Measurements from ENCODE around the gene GINM1.
A peak's percentile ranks its signal among the peaks of the same experiment; 100 is the strongest.

Gene GINM1

DNA sequence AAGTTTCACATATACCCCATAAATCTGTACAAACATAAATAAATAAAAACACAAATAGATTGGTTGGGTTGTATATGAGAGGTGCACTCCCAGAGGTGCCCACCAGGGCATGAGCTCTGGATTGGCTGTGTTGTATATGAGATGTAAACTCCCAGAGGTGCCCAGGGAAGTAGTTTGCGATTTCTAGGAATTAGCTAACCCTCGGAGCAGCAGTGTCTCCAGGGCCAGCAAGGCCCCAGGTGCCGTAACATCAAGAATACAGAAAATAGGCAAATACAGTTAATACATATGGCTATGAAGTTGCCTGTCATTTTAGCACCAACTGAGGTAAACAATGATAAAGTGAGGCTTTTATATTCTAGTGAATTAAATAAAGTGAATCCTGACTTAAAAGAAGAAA lies 5.4 kb upstream of the GINM1 start:
- Histone ChIP-seq H3K27ac (ENCODE audit: low read depth, low read length) (no peak overlapping the region), H3K4me1 (ENCODE audit: insufficient read depth, low read length) (no peaks in the 10 kb centered on the region), H3K36me3 (ENCODE audit: insufficient read depth, low read length) (no peaks in the 10 kb centered on the region), H3K27me3 (ENCODE audit: control insufficient read depth in 1 of 2, insufficient read depth in 2 of 2, low read length in 2 of 2) (no peaks in the 10 kb centered on the region), H3K4me3 (ENCODE audit: low read depth in 1 of 2, low read length in 2 of 2) (no peak overlapping the region), H3K9ac (ENCODE audit: low read length) (no peak overlapping the region), H3K9me3 (ENCODE audit: low read length) (no peaks in the 10 kb centered on the region)

DNA sequence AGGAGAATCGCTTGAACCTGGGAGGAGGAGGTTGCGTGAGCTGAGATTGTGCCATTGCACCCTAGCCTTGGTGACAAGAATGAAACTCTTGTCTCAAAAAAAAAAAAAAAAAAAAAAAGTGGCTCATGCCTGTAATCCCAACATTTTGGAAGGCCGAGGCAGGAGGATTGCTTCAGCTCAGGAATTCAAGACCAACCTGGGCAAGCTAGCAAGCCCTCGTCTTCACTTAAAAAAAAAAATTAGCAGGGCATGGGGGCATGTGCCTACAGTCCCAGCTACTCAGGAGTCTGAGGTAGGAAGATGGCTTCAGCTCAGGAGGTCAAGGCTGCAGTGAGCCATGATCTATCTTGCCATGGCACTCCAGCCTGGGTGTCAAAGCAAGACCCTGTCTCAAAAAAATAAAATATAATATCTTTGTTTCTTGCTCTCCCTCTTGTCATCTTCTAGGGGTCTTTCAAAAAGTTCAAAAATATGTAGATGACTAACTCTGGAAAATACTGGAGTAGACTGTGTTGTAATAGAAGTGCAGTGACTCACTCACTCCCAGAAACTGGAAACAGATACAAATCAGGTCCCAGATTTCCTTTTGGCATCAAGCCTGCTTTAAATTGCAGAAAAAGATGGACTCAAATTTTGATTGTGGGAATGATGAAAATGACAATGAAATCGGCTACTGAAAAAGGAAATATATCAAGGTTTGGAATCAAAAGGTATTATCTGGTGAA lies 2.8 kb upstream of the GINM1 start:
- H3K36me3 ChIP-seq (ENCODE audit: insufficient read depth, low read length): no peaks in the 10 kb centered on the region
- no peaks in the 10 kb centered on the region for H3K9me3 ChIP-seq (ENCODE audit: low read length)
- no peak overlapping the region for H3K27ac ChIP-seq (ENCODE audit: low read depth, low read length)
- H3K4me1 ChIP-seq (ENCODE audit: insufficient read depth, low read length): peaks cover 7% of the 10 kb centered on the region
- H3K27me3 ChIP-seq (ENCODE audit: control insufficient read depth in 1 of 2, insufficient read depth in 2 of 2, low read length in 2 of 2): no peaks in the 10 kb centered on the region
- no peak overlapping the region for H3K9ac ChIP-seq (ENCODE audit: low read length)
- H3K4me3 ChIP-seq (ENCODE audit: low read depth in 1 of 2, low read length in 2 of 2): no peak overlapping the region

DNA sequence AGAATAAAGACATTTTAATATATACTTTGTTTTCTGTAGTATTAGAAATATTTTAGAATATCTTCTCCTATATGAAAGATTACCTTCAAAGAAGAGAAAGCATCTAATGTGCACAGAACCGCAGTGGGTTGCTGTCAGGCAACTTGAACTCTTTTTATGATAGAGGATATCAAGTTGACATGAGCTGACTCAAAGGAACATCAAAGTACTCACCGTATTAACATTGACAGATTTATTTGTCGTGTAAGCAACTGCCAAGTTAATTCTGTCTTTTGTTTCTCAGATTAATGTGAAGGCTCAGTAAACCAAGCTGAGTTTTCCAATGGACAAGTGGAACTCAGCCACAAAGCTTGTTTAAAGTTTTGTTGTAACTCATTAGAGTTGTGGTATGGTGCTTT lies 2.2 kb upstream of the GINM1 start:
- H3K9me3 ChIP-seq (ENCODE audit: low read length): no peaks in the 10 kb centered on the region
- H3K27ac ChIP-seq (ENCODE audit: low read depth, low read length): no peak overlapping the region

DNA sequence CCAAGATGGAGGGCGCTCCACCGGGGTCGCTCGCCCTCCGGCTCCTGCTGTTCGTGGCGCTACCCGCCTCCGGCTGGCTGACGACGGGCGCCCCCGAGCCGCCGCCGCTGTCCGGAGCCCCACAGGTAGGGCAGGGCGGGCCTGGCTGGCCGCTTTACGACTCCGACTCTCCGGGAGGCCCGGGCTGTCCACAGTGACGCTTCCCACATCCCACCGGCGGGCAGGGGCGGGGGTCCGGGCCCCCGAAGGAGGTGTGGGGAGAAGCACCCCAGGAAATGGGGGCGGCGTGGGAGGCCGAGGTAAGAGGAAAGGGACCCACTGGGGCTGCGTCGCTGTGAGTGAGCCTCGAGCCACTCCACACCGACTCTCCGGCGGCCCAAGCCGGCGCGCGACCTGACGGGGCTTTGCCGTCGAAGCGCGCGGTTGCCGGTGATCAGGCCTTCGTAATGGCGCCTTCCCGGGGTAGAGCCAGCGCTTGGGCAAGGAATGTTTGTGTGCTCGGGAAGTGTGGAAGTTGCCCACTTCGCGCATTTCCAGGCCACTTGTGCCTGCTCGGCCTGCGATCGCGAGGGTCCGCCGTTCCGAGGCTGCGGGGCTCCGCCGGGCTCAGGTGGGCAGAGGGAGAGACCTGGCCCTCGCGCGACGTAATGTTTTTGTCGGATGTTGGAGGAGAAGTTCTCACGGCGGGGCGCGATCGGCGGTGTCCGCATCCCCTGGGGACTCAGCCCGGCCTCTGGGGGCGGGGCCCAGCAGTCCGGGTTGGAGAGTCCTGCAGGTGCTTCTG lies 427 bp downstream of the GINM1 start:
- peak overlapping the region; percentile 74 for H3K9ac ChIP-seq (ENCODE audit: low read length)
- peak overlapping the region; percentile 93 to 98 for H3K4me3 ChIP-seq (ENCODE audit: low read depth in 1 of 2, low read length in 2 of 2)
- H3K27me3 ChIP-seq (ENCODE audit: control insufficient read depth in 1 of 2, insufficient read depth in 2 of 2, low read length in 2 of 2): no peaks in the 10 kb centered on the region
- H3K36me3 ChIP-seq (ENCODE audit: insufficient read depth, low read length): no peaks in the 10 kb centered on the region
- H3K27ac ChIP-seq (ENCODE audit: low read depth, low read length): peak overlapping the region; percentile 90
- H3K9me3 ChIP-seq (ENCODE audit: low read length): no peaks in the 10 kb centered on the region
- H3K4me1 ChIP-seq (ENCODE audit: insufficient read depth, low read length): peaks cover 7% of the 10 kb centered on the region

More for the DNA sequence above, 2.2 kb upstream of the GINM1 start:
- Histone ChIP-seq H3K4me1 (ENCODE audit: insufficient read depth, low read length) (peaks cover 7% of the 10 kb centered on the region), H3K4me3 (ENCODE audit: low read depth in 1 of 2, low read length in 2 of 2) (no peak overlapping the region), H3K27me3 (ENCODE audit: control insufficient read depth in 1 of 2, insufficient read depth in 2 of 2, low read length in 2 of 2) (no peaks in the 10 kb centered on the region), H3K36me3 (ENCODE audit: insufficient read depth, low read length) (no peaks in the 10 kb centered on the region), H3K9ac (ENCODE audit: low read length) (no peak overlapping the region)

DNA sequence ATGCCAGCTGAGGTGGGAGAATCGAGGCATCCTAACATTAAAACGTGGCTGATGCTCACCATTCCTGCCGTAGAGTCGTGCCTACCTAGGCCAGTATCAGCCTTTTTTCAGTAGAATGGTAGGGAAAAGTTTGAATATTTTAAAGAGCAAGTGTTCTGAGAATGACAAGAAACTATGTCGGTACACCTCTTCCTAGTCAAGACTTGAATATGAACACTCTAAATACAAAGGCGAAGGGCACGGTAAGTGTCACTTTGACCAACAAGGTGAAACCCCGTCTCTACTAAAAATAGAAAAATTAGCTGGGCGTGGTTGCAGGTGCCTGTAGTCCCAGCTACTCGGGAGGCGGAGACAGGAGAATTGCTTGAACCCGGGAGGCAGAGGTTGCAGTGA lies 1.0 kb downstream of the GINM1 start:
- Histone ChIP-seq H3K9me3 (ENCODE audit: low read length) (no peaks in the 10 kb centered on the region), H3K27me3 (ENCODE audit: control insufficient read depth in 1 of 2, insufficient read depth in 2 of 2, low read length in 2 of 2) (no peaks in the 10 kb centered on the region), H3K4me1 (ENCODE audit: insufficient read depth, low read length) (peaks cover 7% of the 10 kb centered on the region), H3K4me3 (ENCODE audit: low read depth in 1 of 2, low read length in 2 of 2) (peak overlapping the region; percentile 93 to 98), H3K27ac (ENCODE audit: low read depth, low read length) (peak overlapping the region; percentile 90), H3K36me3 (ENCODE audit: insufficient read depth, low read length) (no peaks in the 10 kb centered on the region), H3K9ac (ENCODE audit: low read length) (peak overlapping the region; percentile 74)

DNA sequence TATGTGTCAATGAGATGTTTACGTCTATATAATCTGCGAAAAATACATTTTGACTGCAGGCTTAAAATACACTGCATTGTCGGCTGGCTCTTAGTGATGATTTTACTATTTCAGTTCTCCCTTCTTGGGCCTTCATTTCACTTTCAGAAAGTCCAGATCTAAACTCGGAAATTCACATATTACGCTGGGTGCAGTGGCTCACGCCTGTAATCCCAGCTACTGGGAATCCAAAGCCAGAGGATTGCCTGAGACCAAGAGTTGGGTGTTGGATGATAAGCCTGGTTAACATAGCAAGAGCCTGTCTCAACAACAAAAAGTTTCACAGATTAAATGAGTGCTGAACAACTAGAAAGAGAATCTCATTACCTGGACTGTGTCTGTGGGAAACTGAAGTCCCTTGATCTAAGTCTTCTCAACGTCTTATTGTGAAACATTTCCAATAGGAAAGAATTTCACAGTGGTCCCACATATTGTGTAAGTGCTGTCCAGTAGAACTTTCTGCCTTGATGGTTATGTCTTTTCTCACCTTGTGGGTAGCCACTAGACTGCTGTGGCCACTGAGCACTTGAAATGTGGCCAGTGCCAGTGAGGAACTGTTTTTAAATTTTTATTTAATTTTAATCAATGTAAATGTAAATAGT lies 1.9 kb downstream of the GINM1 start:
- Histone ChIP-seq H3K36me3 (ENCODE audit: insufficient read depth, low read length) (no peaks in the 10 kb centered on the region), H3K4me3 (ENCODE audit: low read depth in 1 of 2, low read length in 2 of 2) (no peak overlapping the region), H3K9me3 (ENCODE audit: low read length) (no peaks in the 10 kb centered on the region), H3K27ac (ENCODE audit: low read depth, low read length) (no peak overlapping the region), H3K4me1 (ENCODE audit: insufficient read depth, low read length) (peaks cover 7% of the 10 kb centered on the region), H3K9ac (ENCODE audit: low read length) (no peak overlapping the region), H3K27me3 (ENCODE audit: control insufficient read depth in 1 of 2, insufficient read depth in 2 of 2, low read length in 2 of 2) (no peaks in the 10 kb centered on the region)

DNA sequence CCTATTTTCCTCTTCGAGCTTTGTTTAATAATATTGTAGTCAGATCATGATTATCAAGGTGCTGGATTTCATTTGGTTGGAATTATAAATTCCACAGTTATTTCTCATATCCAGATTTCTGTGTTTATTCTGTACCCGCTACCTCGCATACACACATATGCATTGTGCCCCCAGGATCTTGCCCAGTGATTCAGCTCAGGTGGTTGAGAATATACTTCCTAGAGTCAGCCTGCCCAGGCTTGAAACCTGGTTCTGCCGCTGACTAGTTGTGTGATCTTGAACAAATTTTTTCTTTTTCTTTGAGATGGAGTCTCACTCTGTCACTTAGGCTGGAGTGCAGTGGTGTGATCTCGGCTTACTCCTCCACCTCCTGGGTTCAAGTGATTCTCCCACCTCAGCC lies 14.7 kb downstream of the GINM1 start:
- Histone ChIP-seq H3K9me3 (ENCODE audit: low read length) (no peaks in the 10 kb centered on the region), H3K27me3 (ENCODE audit: control insufficient read depth in 1 of 2, insufficient read depth in 2 of 2, low read length in 2 of 2) (no peaks in the 10 kb centered on the region), H3K4me3 (ENCODE audit: low read depth in 1 of 2, low read length in 2 of 2) (no peak overlapping the region), H3K4me1 (ENCODE audit: insufficient read depth, low read length) (no peaks in the 10 kb centered on the region), H3K36me3 (ENCODE audit: insufficient read depth, low read length) (peaks cover 34% of the 10 kb centered on the region), H3K9ac (ENCODE audit: low read length) (no peak overlapping the region), H3K27ac (ENCODE audit: low read depth, low read length) (no peak overlapping the region)

DNA sequence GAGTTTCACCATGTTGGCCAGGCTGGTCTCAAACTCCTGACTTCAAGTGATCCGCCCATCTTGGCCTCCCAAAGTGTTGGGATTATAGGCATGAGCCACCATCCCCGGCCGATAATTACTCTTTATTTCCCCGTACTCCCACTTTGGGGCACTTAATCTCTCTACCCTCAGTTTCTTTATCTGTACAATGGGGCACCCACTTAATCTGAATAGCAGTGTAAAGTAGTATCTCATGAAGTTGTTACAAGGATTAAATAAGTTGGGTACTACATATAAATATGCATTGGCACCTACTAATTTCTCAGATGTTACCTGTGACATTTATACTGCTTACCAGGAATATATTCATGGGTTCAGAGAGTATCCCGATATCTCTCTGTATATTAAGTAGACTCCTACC lies 15.2 kb downstream of the GINM1 start:
- H3K4me1 ChIP-seq (ENCODE audit: insufficient read depth, low read length): no peaks in the 10 kb centered on the region
- no peaks in the 10 kb centered on the region for H3K27me3 ChIP-seq (ENCODE audit: control insufficient read depth in 1 of 2, insufficient read depth in 2 of 2, low read length in 2 of 2)
- no peaks in the 10 kb centered on the region for H3K9me3 ChIP-seq (ENCODE audit: low read length)
- no peak overlapping the region for H3K4me3 ChIP-seq (ENCODE audit: low read depth in 1 of 2, low read length in 2 of 2)
- H3K9ac ChIP-seq (ENCODE audit: low read length): no peak overlapping the region
- no peak overlapping the region for H3K27ac ChIP-seq (ENCODE audit: low read depth, low read length)
- peaks cover 39% of the 10 kb centered on the region for H3K36me3 ChIP-seq (ENCODE audit: insufficient read depth, low read length)

DNA sequence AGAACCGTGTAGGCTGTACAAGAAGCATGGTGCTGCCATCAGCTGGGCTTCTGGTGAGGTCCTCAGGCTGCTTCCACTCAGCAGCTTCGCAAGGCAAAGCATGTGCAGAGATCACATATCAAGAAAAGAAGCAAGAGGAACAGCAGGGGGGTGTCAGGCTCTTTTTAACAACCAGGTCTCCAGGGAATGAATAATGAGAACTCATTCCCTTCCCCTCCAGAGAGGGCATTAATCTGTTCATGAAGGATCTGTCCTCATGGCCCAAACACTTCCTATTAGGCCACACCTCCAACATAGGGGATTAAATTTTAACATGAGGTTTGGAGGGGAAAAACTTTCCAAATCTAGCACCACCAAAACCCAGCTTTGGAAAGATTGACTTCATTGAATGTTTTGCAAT lies 20.0 kb downstream of the GINM1 start:
- H3K4me3 ChIP-seq (ENCODE audit: low read depth in 1 of 2, low read length in 2 of 2): no peak overlapping the region
- no peaks in the 10 kb centered on the region for H3K4me1 ChIP-seq (ENCODE audit: insufficient read depth, low read length)
- H3K9ac ChIP-seq (ENCODE audit: low read length): no peak overlapping the region
- peaks cover 53% of the 10 kb centered on the region for H3K36me3 ChIP-seq (ENCODE audit: insufficient read depth, low read length)
- no peak overlapping the region for H3K27ac ChIP-seq (ENCODE audit: low read depth, low read length)
- no peaks in the 10 kb centered on the region for H3K27me3 ChIP-seq (ENCODE audit: control insufficient read depth in 1 of 2, insufficient read depth in 2 of 2, low read length in 2 of 2)
- H3K9me3 ChIP-seq (ENCODE audit: low read length): no peaks in the 10 kb centered on the region

DNA sequence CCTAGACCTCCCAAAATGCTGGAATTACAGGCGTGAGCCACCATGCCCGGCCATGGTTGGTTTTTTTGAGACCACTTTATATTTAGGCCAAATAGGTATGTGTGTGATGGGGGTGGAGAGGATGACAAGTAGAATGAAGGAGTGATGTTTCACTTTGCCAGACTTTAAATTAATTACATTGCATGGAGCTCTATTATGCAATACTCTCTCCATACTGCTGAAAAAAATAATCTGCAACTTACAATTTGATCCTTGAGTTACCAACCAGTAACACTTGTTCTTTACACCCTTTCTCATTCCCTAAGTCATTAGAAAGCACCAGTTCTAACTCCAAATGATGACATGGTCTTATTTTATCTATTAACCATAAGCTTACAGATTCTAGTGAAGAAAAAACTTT lies 26.8 kb downstream of the GINM1 start:
- no peak overlapping the region for H3K9ac ChIP-seq (ENCODE audit: low read length)
- H3K36me3 ChIP-seq (ENCODE audit: insufficient read depth, low read length): peaks cover 45% of the 10 kb centered on the region
- H3K4me3 ChIP-seq (ENCODE audit: low read depth in 1 of 2, low read length in 2 of 2): no peak overlapping the region
- no peaks in the 10 kb centered on the region for H3K9me3 ChIP-seq (ENCODE audit: low read length)
- H3K4me1 ChIP-seq (ENCODE audit: insufficient read depth, low read length): no peaks in the 10 kb centered on the region
- no peak overlapping the region for H3K27ac ChIP-seq (ENCODE audit: low read depth, low read length)
- no peaks in the 10 kb centered on the region for H3K27me3 ChIP-seq (ENCODE audit: control insufficient read depth in 1 of 2, insufficient read depth in 2 of 2, low read length in 2 of 2)

DNA sequence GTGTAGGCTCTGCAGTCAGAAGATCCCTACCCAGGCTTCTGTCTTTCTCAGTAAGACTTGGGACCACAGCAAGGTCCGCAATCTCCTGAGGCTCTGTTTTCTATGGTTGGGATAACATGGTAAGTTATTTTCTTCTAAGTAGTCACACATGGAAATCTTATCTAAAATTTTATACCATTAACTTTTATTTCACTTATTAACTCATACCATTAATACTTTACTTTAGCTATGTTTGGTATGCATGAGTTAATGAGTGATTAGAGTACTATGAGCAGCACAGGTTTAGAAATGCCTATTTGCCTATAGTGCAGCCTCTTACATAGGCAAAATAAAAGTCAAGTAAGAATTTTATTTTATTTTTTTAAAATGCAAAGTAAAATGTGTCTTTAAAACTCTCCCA lies 27.2 kb downstream of the GINM1 start:
- peaks cover 44% of the 10 kb centered on the region for H3K36me3 ChIP-seq (ENCODE audit: insufficient read depth, low read length)
- no peak overlapping the region for H3K27ac ChIP-seq (ENCODE audit: low read depth, low read length)
- H3K9ac ChIP-seq (ENCODE audit: low read length): no peak overlapping the region

More for the DNA sequence above, 27.2 kb downstream of the GINM1 start:
- Histone ChIP-seq H3K27me3 (ENCODE audit: control insufficient read depth in 1 of 2, insufficient read depth in 2 of 2, low read length in 2 of 2) (no peaks in the 10 kb centered on the region), H3K4me1 (ENCODE audit: insufficient read depth, low read length) (no peaks in the 10 kb centered on the region), H3K4me3 (ENCODE audit: low read depth in 1 of 2, low read length in 2 of 2) (no peak overlapping the region), H3K9me3 (ENCODE audit: low read length) (no peaks in the 10 kb centered on the region)
